T-helper 2 cell treated with Interferon-gamma antibody and Interleukin-4, amounts not matched to agents 5 μg/mL and 100 μg/mL, for 36 hours (primary cell): Measurements from ENCODE around the gene TMEM61.
A peak's percentile ranks its signal among the peaks of the same experiment; 100 is the strongest.
"Not testable (repeated sequence)": the region's sequence is repeated elsewhere in the genome, so short reads cannot be mapped to it uniquely, and the experiment has no call there.

Experiments used
- DNase-seq: peaks from one replicate; pipeline ENCODE4 v3.0.0; 2021; ENCODE audit warnings: low spot score
- H3K27ac Mint-ChIP-seq: one replicate; pipeline ENCODE4 v1.8.0; 2021; ENCODE audit warnings: mild to moderate bottlenecking, mixed read lengths
- H3K27me3 Mint-ChIP-seq: one replicate; pipeline ENCODE4 v1.8.0; 2021; ENCODE audit warnings: low read depth, mixed read lengths
- H3K36me3 Mint-ChIP-seq: one replicate; pipeline ENCODE4 v1.8.0; 2021; ENCODE audit warnings: low read depth, mixed read lengths
- H3K4me1 Mint-ChIP-seq: one replicate; pipeline ENCODE4 v1.8.0; 2021; ENCODE audit warnings: low read depth, mixed read lengths
- H3K4me3 Mint-ChIP-seq: one replicate; pipeline ENCODE4 v1.8.0; 2022; ENCODE audit warnings: mild to moderate bottlenecking, moderate library complexity, mixed read lengths
- H3K9me3 Mint-ChIP-seq: one replicate; pipeline ENCODE4 v1.8.0; 2021; ENCODE audit warnings: mixed read lengths

TMEM61 gene

DNA sequence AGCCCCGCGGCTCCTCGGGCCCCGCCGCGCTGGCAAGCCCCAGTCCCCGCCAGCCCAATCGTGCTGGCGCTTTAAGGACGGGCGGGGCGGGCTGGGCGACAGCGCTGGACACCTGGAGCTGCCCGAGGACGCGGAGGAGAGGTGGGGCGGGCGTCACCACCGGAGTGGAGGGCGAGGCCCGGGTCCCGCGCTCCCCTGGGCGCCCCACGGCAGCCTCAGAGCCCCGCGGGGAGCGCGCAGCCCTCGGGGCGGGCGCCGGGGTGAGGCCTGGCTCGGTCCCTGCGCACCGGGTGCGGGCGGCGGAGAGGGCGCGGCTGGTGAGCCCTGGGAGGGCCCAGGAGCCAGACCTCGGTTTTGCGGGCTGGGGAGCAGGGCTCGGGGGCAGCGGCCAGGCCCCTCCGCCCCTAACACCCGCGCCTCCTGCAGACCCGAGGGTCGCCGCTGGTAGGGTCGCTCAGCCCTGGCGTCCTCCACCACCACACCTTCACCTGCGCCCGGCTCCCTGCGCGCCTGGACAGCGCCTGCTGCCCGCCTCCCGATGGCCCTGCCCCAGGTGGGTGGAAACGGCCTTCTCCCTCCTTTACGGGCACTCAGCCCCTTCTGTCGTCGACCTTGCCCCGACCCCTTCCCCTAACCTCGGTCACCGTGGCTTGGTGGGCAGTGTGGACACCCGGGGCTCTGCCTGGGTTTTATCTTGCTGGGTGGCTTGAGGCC, at the start of gene TMEM61:
Gene TMEM61 (plus strand): TSS at position 101 of the 714 bp plus-strand sequence. CDS start 438 bp downstream, at position 539.
- Mint-ChIP-seq H3K27ac (no peak within 1 kb of the TSS), H3K9me3 (no peaks in the 10 kb centered on the region), H3K27me3 (peaks cover 44% of the 10 kb centered on the region), H3K4me3 (no peak within 1 kb of the TSS), H3K36me3 (no peaks in the 10 kb centered on the region), H3K4me1 (no peaks in the 10 kb centered on the region)
- DNase-seq: no peak

DNA sequence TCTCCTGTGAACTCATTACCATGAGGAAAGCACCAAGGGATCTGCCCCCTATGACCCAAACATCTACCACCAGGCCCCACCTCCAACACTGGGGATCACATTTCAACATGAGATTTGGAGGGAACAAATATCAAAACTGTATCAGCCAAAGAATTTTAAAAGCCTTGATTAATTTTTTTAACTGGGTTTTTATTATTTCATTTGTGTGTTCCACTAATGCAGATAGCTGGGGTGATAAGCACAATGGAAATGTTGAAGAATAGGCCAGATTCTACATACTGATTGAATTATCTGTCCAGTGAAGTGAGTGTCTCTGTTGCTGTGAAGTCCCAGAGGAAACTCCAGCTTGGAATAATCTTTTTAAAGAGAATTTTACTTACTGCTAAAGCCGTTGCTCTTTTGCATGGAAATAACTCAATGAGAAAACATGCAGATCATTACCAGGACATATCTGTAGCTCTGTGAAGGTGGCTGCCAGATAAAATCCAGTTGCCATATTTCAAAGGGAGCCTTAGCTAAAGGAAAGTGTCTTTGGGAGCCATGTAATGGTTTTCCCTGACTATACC, 49.1 kb upstream of the TMEM61 start:
- Mint-ChIP-seq H3K4me3 (no peak overlapping the region), H3K36me3 (no peaks in the 10 kb centered on the region), H3K27ac (no peak overlapping the region), H3K4me1 (no peaks in the 10 kb centered on the region), H3K27me3 (peaks cover 7% of the 10 kb centered on the region), H3K9me3 (no peaks in the 10 kb centered on the region)
- DNase-seq: no peak

DNA sequence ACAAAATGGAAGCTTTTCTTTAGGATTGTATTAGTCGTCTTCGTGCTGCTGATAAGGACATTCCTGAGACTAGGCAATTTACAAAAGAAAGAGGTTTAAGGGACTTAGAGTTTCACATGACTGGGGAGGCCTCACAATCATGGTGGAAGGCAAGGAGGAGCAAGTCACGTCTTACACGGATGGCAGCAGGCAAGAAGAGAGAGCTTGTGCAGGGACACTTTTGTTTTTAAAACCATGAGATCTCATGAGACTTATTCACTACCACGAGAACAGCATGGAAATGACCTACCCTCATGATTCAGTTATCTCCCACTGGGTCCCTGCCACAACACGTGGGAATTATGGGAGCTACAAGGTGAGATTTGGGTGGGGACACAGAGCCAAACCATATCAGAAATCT, 46.3 kb upstream of the TMEM61 start:
- H3K9me3 Mint-ChIP-seq, H3K27ac Mint-ChIP-seq, H3K36me3 Mint-ChIP-seq, DNase-seq, H3K4me1 Mint-ChIP-seq, H3K4me3 Mint-ChIP-seq: not testable (repeated sequence)
- H3K27me3 Mint-ChIP-seq: peaks cover 21% of the 10 kb centered on the region

DNA sequence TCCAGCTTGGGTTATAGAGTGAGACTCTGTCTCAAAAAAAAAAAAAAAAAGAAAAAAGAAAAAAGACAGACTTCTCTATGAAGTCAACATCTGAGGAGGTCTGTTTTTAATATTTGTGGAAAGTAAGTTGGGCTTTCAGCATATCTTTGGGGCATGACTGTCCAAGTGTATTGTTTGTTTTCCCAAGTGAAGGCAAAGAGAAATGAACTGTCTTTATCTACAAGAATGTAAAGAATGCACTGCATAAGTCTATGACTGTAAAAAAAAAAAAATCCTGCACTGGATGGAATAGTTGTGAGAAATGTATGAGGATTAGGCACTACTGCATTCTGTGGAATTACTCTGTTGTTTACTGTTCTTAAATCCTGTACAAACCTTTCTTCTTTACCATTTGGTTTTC, 45.6 kb upstream of the TMEM61 start:
- Mint-ChIP-seq H3K4me3 (no peak overlapping the region), H3K27me3 (peaks cover 21% of the 10 kb centered on the region), H3K36me3 (no peaks in the 10 kb centered on the region), H3K4me1 (no peaks in the 10 kb centered on the region), H3K27ac (no peak overlapping the region), H3K9me3 (no peaks in the 10 kb centered on the region)
- DNase-seq: no peak

DNA sequence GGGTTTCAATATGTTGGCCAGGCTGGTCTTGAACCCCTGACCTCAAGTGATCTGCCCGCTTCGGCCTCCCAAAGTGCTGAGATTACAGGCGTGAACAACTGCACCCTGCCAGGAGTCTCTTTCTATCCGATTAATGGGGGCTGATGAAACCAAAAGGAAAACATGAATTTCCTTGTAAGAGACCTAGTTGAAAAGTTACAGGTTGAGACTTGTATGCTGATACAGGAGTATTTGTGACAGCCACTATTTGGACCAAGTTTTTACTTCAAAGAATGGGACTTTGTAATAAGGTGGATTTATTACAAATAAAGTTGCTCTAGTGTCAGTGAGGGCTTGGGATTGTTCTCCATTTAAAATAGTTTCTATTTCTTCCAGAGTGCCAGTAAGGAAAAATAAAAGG, 43.6 kb upstream of the TMEM61 start:
- no peaks in the 10 kb centered on the region for H3K36me3 Mint-ChIP-seq
- DNase-seq: no peak
- peaks cover 24% of the 10 kb centered on the region for H3K27me3 Mint-ChIP-seq
- no peaks in the 10 kb centered on the region for H3K4me1 Mint-ChIP-seq
- H3K4me3 Mint-ChIP-seq: no peak overlapping the region
- H3K9me3 Mint-ChIP-seq: no peaks in the 10 kb centered on the region
- no peak overlapping the region for H3K27ac Mint-ChIP-seq

DNA sequence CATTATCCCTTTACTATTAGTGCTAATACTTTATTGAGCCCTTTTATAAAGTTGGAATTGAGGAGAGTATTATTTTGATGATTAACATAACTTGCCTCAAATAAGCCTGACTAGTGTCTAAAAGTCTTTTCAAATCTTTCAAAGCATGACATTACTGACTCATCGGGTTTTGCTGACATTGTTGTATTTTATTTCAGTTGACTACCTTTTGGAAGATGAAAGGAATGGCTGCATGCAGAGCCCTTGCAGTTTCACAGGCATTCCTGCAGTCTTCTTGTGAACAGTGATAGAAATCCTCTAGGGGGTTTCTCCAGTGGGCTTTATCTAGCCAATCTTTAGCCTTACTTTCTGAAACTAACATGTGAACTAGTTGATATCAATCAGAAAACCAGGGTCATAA, 43.0 kb upstream of the TMEM61 start:
- peaks cover 27% of the 10 kb centered on the region for H3K27me3 Mint-ChIP-seq
- no peak overlapping the region for H3K4me3 Mint-ChIP-seq
- DNase-seq: no peak
- H3K27ac Mint-ChIP-seq: no peak overlapping the region
- H3K9me3 Mint-ChIP-seq: no peaks in the 10 kb centered on the region
- H3K36me3 Mint-ChIP-seq: no peaks in the 10 kb centered on the region
- no peaks in the 10 kb centered on the region for H3K4me1 Mint-ChIP-seq

DNA sequence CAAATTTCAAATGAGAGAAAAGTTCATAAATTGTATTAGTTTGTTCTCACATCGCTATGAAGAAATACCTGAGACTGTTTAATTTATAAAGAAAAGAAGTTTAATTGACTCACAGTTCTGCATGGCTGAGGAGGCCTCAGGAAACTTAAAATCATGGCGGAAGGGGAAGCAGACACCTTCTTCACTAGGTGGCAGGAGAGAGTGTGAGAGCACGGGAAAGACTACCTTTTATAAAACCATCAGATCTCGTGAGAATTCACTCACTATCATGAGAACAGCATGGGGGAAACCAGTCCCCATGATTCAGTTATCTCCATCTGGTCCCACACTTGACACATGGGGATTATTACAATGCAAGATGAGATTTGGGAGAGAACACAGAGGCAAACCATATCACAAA, 41.5 kb upstream of the TMEM61 start:
- not testable (repeated sequence) for H3K4me3 Mint-ChIP-seq, H3K9me3 Mint-ChIP-seq, H3K27ac Mint-ChIP-seq, H3K4me1 Mint-ChIP-seq, DNase-seq, H3K36me3 Mint-ChIP-seq
- peaks cover 32% of the 10 kb centered on the region for H3K27me3 Mint-ChIP-seq

DNA sequence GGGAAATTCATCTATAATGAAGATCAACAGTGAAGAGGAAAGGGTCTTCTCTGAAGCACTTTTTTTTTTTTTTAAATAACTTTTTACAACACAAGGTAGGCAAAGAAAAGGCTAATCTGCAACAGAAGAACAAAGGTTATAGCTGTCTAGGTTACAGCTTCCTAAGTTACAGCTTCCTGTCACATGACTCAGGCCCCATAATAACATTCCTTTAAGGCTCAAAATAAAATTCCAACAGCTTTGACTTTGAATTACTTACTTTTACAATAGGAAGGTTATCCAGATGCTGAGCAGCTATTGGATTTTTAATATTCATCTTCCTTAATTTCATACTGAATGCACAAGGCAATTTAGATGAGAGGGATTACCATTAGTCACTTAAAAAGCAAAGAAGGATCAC, 40.4 kb upstream of the TMEM61 start:
- Mint-ChIP-seq H3K4me3 (no peak overlapping the region), H3K27me3 (peaks cover 31% of the 10 kb centered on the region), H3K36me3 (no peaks in the 10 kb centered on the region), H3K27ac (no peak overlapping the region), H3K9me3 (no peaks in the 10 kb centered on the region), H3K4me1 (peaks cover 3% of the 10 kb centered on the region)
- no peak for DNase-seq

DNA sequence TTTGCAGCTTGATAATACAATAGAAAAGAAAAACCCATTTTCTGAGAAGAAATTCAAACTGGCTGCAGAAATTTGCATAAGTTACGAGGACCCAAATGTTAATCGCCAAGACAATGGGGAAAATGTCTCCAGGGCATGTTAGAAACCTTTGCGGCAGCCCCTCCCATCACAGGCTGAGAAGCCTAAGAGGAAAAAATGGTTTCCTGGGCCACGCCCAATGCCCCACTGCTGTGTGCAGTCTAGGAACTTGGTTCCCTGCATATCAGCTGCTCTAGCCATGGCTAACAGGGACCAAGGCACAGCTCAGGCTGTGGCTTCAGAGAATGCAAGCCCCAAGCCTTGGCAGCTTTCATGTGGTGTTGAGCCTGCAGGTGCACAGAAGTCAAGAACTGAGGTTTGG, 37.5 kb upstream of the TMEM61 start:
- no peak overlapping the region for H3K4me3 Mint-ChIP-seq
- no peaks in the 10 kb centered on the region for H3K36me3 Mint-ChIP-seq
- no peak overlapping the region for H3K27ac Mint-ChIP-seq
- H3K4me1 Mint-ChIP-seq: peaks cover 8% of the 10 kb centered on the region
- H3K9me3 Mint-ChIP-seq: no peaks in the 10 kb centered on the region
- no peak for DNase-seq
- peaks cover 15% of the 10 kb centered on the region for H3K27me3 Mint-ChIP-seq

DNA sequence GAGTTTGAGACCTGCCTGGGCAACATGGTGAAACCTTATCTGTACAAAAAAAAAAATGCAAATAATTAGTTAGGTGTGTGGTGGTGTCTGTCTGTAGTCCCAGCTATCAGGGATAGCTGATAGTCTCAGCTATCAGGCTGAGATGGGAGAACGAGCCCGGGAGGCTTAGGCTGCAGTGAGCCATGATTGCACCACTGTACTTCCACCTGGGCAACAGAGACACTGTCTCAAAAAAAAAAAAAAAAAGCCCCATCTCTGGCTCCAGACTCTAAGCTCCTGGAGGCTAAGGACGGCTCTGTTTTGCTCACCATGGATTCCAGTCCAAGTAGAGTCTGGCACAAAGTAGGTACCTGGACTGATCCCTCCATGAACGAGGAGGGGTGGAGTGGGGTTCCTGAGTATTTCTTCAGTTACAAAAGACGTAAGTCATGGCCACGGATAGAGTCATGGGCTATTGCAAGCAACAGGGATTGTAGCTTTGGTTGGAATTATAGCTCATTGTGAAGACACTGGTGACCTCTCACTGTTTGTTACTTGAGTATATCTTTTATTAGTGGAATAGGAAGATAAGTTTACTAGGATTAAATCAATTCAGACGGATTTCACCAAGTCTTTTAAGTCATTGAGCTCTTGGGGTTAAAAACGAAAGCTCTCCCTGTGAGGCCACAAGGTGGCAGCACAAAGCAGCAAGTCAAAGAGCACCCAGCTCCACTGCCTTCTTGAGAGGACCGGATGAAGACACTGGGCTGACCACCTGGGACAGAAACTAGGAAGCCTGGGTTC, 35.6 kb upstream of the TMEM61 start:
- DNase-seq: peak; percentile 54
- H3K27ac Mint-ChIP-seq: no peak overlapping the region
- peaks cover 11% of the 10 kb centered on the region for H3K4me1 Mint-ChIP-seq
- H3K27me3 Mint-ChIP-seq: peaks cover 14% of the 10 kb centered on the region
- no peak overlapping the region for H3K4me3 Mint-ChIP-seq
- H3K36me3 Mint-ChIP-seq: no peaks in the 10 kb centered on the region
- no peaks in the 10 kb centered on the region for H3K9me3 Mint-ChIP-seq

DNA sequence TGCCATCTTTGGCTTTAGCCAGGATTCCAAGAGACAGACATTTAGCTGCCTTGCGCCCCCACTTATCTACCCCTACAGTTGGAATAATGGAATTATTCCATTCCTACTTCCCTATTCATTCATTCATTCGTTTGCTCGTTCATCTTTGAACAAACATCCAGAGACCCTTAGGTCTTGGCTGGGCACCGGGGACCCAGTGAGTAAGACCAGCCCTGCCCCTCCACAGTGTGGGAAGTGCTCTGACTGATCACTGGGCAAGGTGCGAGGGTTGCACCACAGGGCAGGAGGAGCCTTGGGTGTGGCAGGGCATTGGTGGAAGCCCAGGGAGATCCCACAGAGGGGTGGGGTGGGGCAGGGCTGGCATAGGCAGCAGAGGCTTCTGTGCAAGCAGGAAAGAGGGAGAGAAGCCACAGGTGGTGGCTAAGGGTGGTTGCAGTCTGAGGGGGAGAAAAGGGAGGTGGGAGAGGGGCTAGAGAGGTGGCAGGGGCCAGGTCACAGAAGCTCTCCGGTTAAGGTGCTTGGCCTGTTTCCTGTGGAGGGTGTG, 35.0 kb upstream of the TMEM61 start:
- H3K4me1 Mint-ChIP-seq: peaks cover 11% of the 10 kb centered on the region

DNA sequence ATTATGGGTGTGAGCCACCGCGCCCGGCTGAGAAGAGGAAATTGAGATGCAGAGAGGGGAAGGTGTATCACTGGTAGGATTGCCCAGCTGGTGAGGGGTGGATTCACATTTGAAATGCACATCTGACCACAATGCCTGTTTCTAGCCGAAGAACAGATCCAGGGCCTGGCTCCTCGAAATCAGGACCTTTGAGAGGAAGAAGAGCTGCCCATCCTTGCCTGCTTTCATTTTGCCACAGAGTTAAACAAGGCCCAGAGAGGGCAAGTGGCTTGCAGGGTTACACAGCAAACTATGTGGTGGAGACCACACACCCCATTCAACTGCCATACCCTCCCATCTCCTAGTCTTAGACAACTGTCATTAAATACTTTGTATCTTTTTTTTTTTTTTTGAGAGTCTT, 32.9 kb upstream of the TMEM61 start:
- Mint-ChIP-seq H3K4me1 (peaks cover 11% of the 10 kb centered on the region), H3K9me3 (no peaks in the 10 kb centered on the region)

More for the DNA sequence above, 35.0 kb upstream of the TMEM61 start:
- Mint-ChIP-seq H3K27ac (no peak overlapping the region), H3K4me3 (no peak overlapping the region), H3K27me3 (peaks cover 14% of the 10 kb centered on the region), H3K9me3 (no peaks in the 10 kb centered on the region), H3K36me3 (no peaks in the 10 kb centered on the region)
- no peak for DNase-seq

DNA sequence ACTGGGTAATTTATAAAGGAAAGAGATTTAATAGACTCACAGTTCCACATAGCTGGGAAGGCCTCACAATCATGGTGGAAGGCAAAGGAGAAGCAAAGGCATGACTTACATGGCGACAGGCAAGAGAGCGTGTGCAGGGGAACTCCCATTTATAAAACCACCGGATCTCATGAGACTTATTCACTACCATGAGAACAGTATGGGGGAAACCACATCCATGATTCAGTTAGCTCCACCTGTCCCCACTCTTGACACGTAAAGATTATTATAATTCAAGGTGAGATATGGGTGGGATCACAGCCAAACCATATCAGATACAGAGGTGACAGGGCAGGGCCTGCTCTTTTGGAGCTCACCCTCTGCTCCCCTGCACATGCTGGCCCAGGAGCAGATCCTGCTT, 31.4 kb upstream of the TMEM61 start:
- H3K4me1 Mint-ChIP-seq: peaks cover 11% of the 10 kb centered on the region
- no peaks in the 10 kb centered on the region for H3K9me3 Mint-ChIP-seq
- H3K27me3 Mint-ChIP-seq: peaks cover 2% of the 10 kb centered on the region
- DNase-seq: no peak
- H3K27ac Mint-ChIP-seq: no peak overlapping the region
- H3K36me3 Mint-ChIP-seq: no peaks in the 10 kb centered on the region
- no peak overlapping the region for H3K4me3 Mint-ChIP-seq

More for the DNA sequence above, 32.9 kb upstream of the TMEM61 start:
- DNase-seq: no peak
- H3K27ac Mint-ChIP-seq: no peak overlapping the region
- no peaks in the 10 kb centered on the region for H3K36me3 Mint-ChIP-seq
- peaks cover 7% of the 10 kb centered on the region for H3K27me3 Mint-ChIP-seq
- no peak overlapping the region for H3K4me3 Mint-ChIP-seq

DNA sequence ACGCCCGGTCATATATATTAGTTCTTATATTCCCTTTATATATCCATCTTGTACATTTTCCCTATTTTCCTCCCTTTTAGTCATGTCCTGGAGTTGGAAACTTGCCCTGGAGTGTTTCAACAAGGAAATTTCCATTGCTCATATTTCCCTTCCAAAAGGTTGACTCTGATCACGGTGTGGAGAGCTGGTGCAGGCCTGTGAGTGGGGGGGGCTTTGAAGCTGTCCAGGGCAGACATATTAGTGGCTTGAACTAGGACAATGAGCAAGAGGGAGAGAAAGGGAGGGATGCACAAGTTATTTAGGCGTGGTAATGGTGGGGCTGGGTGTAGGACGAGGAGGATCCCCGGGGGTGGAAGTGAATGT, 30.4 kb upstream of the TMEM61 start:
- Mint-ChIP-seq H3K27me3 (peaks cover 3% of the 10 kb centered on the region), H3K4me1 (peaks cover 8% of the 10 kb centered on the region), H3K27ac (no peak overlapping the region), H3K36me3 (no peaks in the 10 kb centered on the region), H3K4me3 (no peak overlapping the region), H3K9me3 (no peaks in the 10 kb centered on the region)
- no peak for DNase-seq
